SK-N-SH (cell line): ENCODE data around the gene STARD7.

ENCODE experiments used
- EZH2phosphoT487 ChIP-seq: fragments of 200-600 bp; sonication (generic); IDR thresholded peaks from 2 replicates; pipeline ENCODE4 v1.6.1; 2017; ENCODE audit warnings: low read depth, mixed run types, mild to moderate bottlenecking, antibody characterized with exemption, moderate library complexity, borderline replicate concordance
- NFIC ChIP-seq: IDR thresholded peaks from 2 replicates; pipeline ENCODE4 v1.4.0; 2012; ENCODE audit warnings: borderline replicate concordance
- TF ChIP-seq, protein P1 (sequence below): fragments of 200-600 bp; sonication (generic); IDR thresholded peaks from 2 replicates; pipeline ENCODE4 v1.6.1; 2017; ENCODE audit warnings: antibody characterized with exemption, mild to moderate bottlenecking, moderate library complexity
- TF ChIP-seq, protein P2 (sequence below): IDR thresholded peaks from 2 replicates; pipeline ENCODE4 v1.6.1; 2012; ENCODE audit warnings: mild to moderate bottlenecking, low read depth, low read length, moderate library complexity

DNA sequence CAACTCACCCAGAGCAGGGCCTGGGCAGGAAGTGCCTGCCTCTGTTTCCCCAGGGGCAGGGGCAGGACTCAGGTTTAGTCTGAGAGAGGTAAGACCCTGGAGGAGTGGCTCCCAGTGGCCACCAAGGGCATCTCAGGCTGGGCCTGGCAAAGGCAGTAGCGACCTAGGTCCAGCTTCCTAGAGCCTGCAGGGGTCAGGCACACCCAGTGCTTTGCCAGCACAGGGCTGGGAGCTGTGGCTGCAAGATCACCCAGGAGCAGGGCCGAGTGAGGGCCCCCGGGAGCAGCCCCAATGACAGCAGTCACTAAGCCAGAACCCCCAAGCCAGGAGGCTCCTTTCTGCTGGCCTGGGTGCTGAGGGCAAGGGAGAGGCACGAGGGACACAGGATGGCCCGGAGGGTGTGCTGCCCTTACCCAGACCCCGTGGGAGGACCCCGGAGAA lies 54.6 kb downstream of the STARD7 start:
- TF ChIP-seq, protein P1, sequence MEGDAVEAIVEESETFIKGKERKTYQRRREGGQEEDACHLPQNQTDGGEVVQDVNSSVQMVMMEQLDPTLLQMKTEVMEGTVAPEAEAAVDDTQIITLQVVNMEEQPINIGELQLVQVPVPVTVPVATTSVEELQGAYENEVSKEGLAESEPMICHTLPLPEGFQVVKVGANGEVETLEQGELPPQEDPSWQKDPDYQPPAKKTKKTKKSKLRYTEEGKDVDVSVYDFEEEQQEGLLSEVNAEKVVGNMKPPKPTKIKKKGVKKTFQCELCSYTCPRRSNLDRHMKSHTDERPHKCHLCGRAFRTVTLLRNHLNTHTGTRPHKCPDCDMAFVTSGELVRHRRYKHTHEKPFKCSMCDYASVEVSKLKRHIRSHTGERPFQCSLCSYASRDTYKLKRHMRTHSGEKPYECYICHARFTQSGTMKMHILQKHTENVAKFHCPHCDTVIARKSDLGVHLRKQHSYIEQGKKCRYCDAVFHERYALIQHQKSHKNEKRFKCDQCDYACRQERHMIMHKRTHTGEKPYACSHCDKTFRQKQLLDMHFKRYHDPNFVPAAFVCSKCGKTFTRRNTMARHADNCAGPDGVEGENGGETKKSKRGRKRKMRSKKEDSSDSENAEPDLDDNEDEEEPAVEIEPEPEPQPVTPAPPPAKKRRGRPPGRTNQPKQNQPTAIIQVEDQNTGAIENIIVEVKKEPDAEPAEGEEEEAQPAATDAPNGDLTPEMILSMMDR: no peak
- no peak for TF ChIP-seq NFIC
- TF ChIP-seq, protein P2, sequence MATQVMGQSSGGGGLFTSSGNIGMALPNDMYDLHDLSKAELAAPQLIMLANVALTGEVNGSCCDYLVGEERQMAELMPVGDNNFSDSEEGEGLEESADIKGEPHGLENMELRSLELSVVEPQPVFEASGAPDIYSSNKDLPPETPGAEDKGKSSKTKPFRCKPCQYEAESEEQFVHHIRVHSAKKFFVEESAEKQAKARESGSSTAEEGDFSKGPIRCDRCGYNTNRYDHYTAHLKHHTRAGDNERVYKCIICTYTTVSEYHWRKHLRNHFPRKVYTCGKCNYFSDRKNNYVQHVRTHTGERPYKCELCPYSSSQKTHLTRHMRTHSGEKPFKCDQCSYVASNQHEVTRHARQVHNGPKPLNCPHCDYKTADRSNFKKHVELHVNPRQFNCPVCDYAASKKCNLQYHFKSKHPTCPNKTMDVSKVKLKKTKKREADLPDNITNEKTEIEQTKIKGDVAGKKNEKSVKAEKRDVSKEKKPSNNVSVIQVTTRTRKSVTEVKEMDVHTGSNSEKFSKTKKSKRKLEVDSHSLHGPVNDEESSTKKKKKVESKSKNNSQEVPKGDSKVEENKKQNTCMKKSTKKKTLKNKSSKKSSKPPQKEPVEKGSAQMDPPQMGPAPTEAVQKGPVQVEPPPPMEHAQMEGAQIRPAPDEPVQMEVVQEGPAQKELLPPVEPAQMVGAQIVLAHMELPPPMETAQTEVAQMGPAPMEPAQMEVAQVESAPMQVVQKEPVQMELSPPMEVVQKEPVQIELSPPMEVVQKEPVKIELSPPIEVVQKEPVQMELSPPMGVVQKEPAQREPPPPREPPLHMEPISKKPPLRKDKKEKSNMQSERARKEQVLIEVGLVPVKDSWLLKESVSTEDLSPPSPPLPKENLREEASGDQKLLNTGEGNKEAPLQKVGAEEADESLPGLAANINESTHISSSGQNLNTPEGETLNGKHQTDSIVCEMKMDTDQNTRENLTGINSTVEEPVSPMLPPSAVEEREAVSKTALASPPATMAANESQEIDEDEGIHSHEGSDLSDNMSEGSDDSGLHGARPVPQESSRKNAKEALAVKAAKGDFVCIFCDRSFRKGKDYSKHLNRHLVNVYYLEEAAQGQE: no peak
- no peak for TF ChIP-seq EZH2phosphoT487
